ENCODE data around the gene WDR70. TPM values are rescaled to one million over a fixed set of nuclear protein-coding genes. Genes with fewer than 3 reads are reported as not detected.
"Not testable (repeated sequence)": the region's sequence is repeated elsewhere in the genome, so short reads cannot be mapped to it uniquely, and the experiment has no call there.

Gene WDR70
- total and polyA plus RNA-seq, 4 donors: 34.4 to 54.8 (median 38.8) TPM

DNA sequence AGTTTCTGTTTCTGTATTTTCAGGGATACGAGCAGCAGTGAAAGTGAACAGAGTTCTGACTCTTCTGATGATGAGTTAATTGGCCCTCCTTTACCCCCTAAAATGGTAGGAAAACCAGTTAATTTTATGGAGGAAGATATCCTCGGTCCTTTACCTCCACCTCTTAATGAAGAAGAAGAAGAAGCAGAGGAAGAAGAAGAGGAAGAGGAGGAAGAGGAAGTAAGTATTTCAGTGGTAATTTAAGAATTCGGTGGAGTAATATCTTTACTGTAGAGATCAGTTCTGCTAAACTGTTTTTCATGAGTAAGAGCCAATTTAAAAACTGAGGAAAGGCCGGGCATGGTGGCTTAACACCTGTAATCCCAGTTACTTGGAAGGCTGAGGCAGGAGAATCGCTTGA is 17.2 kb downstream of the WDR70 start:
- Histone ChIP-seq H3K9me3 (ENCODE audit: control insufficient read depth, insufficient read depth, low read length) (no peaks in the 10 kb centered on the region), H3K27ac (ENCODE audit: low read depth, low read length) (no peak overlapping the region), H3K4me3 (ENCODE audit: low read depth, low read length) (no peak overlapping the region), H3K27me3 (ENCODE audit: control insufficient read depth, insufficient read depth, low read length) (no peaks in the 10 kb centered on the region), H3K4me1 (ENCODE audit: control insufficient read depth, insufficient read depth, low read length) (no peaks in the 10 kb centered on the region), H3K36me3 (ENCODE audit: control insufficient read depth, insufficient read depth, low read length) (peaks cover 44% of the 10 kb centered on the region)
- no peak for DNase-seq (ENCODE audit: low read depth in 4 of 6, low spot score in 6 of 6)
- 96% methylated on average over 3 of the region's 5 CpGs for WGBS (ENCODE audit: insufficient coverage)

DNA sequence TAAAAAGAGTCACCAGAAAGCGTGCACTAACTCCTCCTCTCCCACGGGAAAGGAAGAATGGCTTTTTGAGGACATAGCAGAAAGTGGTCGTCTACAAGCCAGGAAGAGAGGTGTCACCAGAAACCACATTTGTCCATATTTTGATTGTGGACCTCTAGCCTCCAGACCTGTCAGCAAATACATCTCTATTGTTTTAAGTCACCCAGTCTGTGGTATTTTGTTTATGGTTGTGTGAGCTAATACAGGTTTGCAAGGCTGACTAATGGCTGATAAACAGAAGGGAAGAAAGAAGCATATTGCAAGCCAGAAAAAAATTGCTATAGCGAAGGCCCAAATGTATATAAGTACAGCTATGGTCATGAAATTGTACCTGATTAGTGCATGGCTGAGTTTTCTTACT is 21.4 kb downstream of the WDR70 start:
- no peaks in the 10 kb centered on the region for H3K27me3 ChIP-seq (ENCODE audit: control insufficient read depth, insufficient read depth, low read length)
- WGBS (ENCODE audit: insufficient coverage): 93% methylated on average over 3 of the region's 4 CpGs
- H3K9me3 ChIP-seq (ENCODE audit: control insufficient read depth, insufficient read depth, low read length): no peaks in the 10 kb centered on the region
- H3K27ac ChIP-seq (ENCODE audit: low read depth, low read length): no peak overlapping the region
- DNase-seq (ENCODE audit: low read depth in 4 of 6, low spot score in 6 of 6): no peak
- H3K36me3 ChIP-seq (ENCODE audit: control insufficient read depth, insufficient read depth, low read length): peaks cover 34% of the 10 kb centered on the region
- H3K4me1 ChIP-seq (ENCODE audit: control insufficient read depth, insufficient read depth, low read length): no peaks in the 10 kb centered on the region
- H3K4me3 ChIP-seq (ENCODE audit: low read depth, low read length): no peak overlapping the region

DNA sequence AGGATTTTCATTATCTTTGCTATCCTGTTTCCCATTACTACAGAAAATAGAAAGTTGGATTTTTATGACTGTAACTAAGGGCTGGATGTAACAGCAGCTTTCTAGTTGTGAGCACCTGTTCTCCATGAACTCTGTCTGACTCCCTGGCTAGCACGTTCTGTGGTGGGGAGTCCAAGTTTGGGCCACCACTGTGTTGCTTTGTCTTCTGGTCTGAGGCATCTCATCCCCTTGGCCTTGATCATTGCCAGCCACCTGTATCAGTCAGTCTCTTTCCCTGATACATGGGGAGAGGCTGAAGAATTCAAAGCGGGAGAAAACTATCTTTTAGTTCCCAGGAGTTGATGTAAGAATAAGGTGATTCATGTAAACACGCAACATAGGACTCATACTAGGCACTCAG is 33.4 kb downstream of the WDR70 start:
- no peaks in the 10 kb centered on the region for H3K4me1 ChIP-seq (ENCODE audit: control insufficient read depth, insufficient read depth, low read length)
- H3K27ac ChIP-seq (ENCODE audit: low read depth, low read length): no peak overlapping the region
- H3K36me3 ChIP-seq (ENCODE audit: control insufficient read depth, insufficient read depth, low read length): peaks cover 19% of the 10 kb centered on the region
- no peak for DNase-seq (ENCODE audit: low read depth in 4 of 6, low spot score in 6 of 6)
- WGBS (ENCODE audit: insufficient coverage): no CpG with 5 or more reads among the region's 3 CpGs
- no peaks in the 10 kb centered on the region for H3K27me3 ChIP-seq (ENCODE audit: control insufficient read depth, insufficient read depth, low read length)
- no peak overlapping the region for H3K4me3 ChIP-seq (ENCODE audit: low read depth, low read length)
- no peaks in the 10 kb centered on the region for H3K9me3 ChIP-seq (ENCODE audit: control insufficient read depth, insufficient read depth, low read length)

DNA sequence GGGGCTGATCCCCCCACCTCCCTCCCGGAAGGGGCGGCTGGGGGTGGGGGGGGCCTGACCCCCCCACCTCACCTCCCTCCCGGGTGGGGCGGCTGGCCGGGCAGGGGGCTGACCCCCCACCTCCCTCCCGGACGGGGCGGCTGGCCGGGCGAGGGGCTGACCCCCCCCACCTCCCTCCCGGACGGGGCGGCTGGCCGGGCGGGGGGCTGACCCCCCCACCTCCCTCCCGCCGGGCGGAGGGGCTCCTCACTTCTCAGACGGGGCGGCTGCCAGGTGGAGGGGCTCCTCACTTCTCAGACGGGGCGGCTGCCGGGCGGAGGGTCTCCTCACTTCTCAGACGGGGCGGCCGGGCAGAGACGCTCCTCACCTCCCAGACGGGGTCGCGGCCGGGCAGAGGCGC is 36.3 kb downstream of the WDR70 start:
- peaks cover 22% of the 10 kb centered on the region for H3K36me3 ChIP-seq (ENCODE audit: control insufficient read depth, insufficient read depth, low read length)
- WGBS (ENCODE audit: insufficient coverage): no CpG with 5 or more reads among the region's 33 CpGs
- DNase-seq (ENCODE audit: low read depth in 4 of 6, low spot score in 6 of 6): not testable (repeated sequence)

DNA sequence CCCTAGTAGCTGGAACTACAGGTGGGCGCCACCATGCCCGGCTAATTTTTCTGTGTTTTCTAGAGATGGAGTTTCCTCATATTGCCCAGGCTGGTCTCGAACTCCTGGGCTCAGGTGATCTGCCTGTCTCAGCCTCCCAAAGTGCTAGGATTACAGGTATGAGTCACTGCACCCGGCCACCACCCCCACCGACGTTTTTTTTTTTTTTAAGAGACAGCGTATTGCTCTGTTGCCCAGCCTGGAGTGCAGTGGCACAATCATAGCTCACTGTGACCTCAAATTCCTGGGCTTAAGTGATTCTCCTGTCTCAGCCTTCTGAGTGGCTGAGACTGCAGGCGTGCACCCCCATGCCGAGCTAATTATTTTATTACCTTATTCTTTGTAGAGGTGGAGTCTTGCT is 38.2 kb downstream of the WDR70 start:
- no peak overlapping the region for H3K4me3 ChIP-seq (ENCODE audit: low read depth, low read length)
- peaks cover 22% of the 10 kb centered on the region for H3K36me3 ChIP-seq (ENCODE audit: control insufficient read depth, insufficient read depth, low read length)
- no peak overlapping the region for H3K27ac ChIP-seq (ENCODE audit: low read depth, low read length)
- no peaks in the 10 kb centered on the region for H3K4me1 ChIP-seq (ENCODE audit: control insufficient read depth, insufficient read depth, low read length)
- no peaks in the 10 kb centered on the region for H3K27me3 ChIP-seq (ENCODE audit: control insufficient read depth, insufficient read depth, low read length)
- no peak for DNase-seq (ENCODE audit: low read depth in 4 of 6, low spot score in 6 of 6)
- H3K9me3 ChIP-seq (ENCODE audit: control insufficient read depth, insufficient read depth, low read length): no peaks in the 10 kb centered on the region
- WGBS (ENCODE audit: insufficient coverage): 95% methylated on average over 6 of the region's 9 CpGs

More for the DNA sequence above, 36.3 kb downstream of the WDR70 start:
- H3K4me1 ChIP-seq (ENCODE audit: control insufficient read depth, insufficient read depth, low read length); H3K27ac ChIP-seq (ENCODE audit: low read depth, low read length); H3K27me3 ChIP-seq (ENCODE audit: control insufficient read depth, insufficient read depth, low read length); H3K9me3 ChIP-seq (ENCODE audit: control insufficient read depth, insufficient read depth, low read length); H3K4me3 ChIP-seq (ENCODE audit: low read depth, low read length): not testable (repeated sequence)

DNA sequence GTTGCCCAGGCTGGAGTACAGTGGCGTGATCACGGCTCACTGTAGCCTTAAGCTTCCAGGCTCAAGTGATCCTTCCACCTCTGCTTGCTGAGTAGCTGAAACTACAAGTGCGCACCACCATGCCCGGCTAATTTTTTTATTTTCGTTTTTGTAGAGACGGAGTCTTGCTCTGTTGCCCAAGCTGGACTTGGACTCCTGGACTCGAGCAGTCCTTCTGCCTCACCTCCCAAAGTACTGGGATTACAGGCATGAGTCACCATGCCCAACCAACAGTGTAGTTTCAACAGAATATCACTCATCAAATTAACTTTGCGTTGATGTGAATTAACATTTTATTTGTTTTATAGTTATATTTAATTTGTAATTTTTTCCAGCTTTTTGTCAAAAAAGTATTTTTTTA is 45.3 kb downstream of the WDR70 start:
- no peak overlapping the region for H3K27ac ChIP-seq (ENCODE audit: low read depth, low read length)
- 99% methylated on average over 5 of the region's 8 CpGs for WGBS (ENCODE audit: insufficient coverage)
- no peaks in the 10 kb centered on the region for H3K9me3 ChIP-seq (ENCODE audit: control insufficient read depth, insufficient read depth, low read length)
- no peaks in the 10 kb centered on the region for H3K27me3 ChIP-seq (ENCODE audit: control insufficient read depth, insufficient read depth, low read length)
- H3K4me1 ChIP-seq (ENCODE audit: control insufficient read depth, insufficient read depth, low read length): no peaks in the 10 kb centered on the region
- no peak for DNase-seq (ENCODE audit: low read depth in 4 of 6, low spot score in 6 of 6)
- H3K4me3 ChIP-seq (ENCODE audit: low read depth, low read length): no peak overlapping the region
- H3K36me3 ChIP-seq (ENCODE audit: control insufficient read depth, insufficient read depth, low read length): peaks cover 4% of the 10 kb centered on the region

DNA sequence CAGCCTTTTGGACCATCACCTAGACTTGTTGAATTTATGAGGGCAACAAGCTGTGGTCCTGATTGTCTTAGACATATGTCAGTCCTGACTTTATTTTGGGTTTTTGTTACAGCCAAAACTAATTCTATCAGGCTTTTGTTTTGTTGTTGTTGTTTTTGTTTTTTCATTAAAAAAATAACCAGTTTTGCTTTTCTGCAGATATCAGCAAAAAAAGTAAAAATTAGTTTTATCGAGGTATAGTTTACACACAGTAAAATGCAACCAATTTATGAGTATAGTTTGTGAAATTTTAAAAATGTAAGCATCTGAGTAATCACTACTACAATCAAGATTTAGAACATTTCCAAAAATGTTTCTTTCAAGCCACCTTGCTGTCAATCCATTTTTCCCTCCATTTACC is 48.9 kb downstream of the WDR70 start:
- WGBS (ENCODE audit: insufficient coverage): no CpG with 5 or more reads among the region's 1 CpG
- no peaks in the 10 kb centered on the region for H3K27me3 ChIP-seq (ENCODE audit: control insufficient read depth, insufficient read depth, low read length)
- no peaks in the 10 kb centered on the region for H3K4me1 ChIP-seq (ENCODE audit: control insufficient read depth, insufficient read depth, low read length)

DNA sequence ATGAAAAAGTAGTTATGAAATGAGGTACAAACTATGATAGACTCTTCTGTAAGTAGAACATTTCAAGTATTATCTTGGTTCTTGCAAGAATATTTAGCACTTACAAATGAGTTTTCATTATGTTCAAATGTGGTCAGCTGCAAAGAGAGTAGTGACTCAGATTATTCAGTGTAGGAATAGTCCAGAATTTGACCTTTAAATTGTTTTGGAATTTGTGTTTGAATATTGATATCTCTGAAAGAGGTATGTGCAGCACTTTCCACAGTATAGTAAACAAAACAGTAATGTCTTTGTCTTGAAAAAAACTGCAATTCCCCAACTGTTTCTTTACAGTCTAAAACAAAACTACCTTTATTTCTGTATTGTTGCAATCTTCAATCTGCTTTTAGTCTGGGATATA is 56.1 kb downstream of the WDR70 start:
- Histone ChIP-seq H3K4me3 (ENCODE audit: low read depth, low read length) (no peak overlapping the region), H3K36me3 (ENCODE audit: control insufficient read depth, insufficient read depth, low read length) (peaks cover 2% of the 10 kb centered on the region), H3K4me1 (ENCODE audit: control insufficient read depth, insufficient read depth, low read length) (no peaks in the 10 kb centered on the region), H3K27ac (ENCODE audit: low read depth, low read length) (no peak overlapping the region), H3K9me3 (ENCODE audit: control insufficient read depth, insufficient read depth, low read length) (no peaks in the 10 kb centered on the region), H3K27me3 (ENCODE audit: control insufficient read depth, insufficient read depth, low read length) (no peaks in the 10 kb centered on the region)
- DNase-seq (ENCODE audit: low read depth in 4 of 6, low spot score in 6 of 6): no peak

More for the DNA sequence above, 48.9 kb downstream of the WDR70 start:
- no peaks in the 10 kb centered on the region for H3K9me3 ChIP-seq (ENCODE audit: control insufficient read depth, insufficient read depth, low read length)
- H3K27ac ChIP-seq (ENCODE audit: low read depth, low read length): no peak overlapping the region
- H3K4me3 ChIP-seq (ENCODE audit: low read depth, low read length): no peak overlapping the region
- no peak for DNase-seq (ENCODE audit: low read depth in 4 of 6, low spot score in 6 of 6)
- H3K36me3 ChIP-seq (ENCODE audit: control insufficient read depth, insufficient read depth, low read length): peaks cover 6% of the 10 kb centered on the region

DNA sequence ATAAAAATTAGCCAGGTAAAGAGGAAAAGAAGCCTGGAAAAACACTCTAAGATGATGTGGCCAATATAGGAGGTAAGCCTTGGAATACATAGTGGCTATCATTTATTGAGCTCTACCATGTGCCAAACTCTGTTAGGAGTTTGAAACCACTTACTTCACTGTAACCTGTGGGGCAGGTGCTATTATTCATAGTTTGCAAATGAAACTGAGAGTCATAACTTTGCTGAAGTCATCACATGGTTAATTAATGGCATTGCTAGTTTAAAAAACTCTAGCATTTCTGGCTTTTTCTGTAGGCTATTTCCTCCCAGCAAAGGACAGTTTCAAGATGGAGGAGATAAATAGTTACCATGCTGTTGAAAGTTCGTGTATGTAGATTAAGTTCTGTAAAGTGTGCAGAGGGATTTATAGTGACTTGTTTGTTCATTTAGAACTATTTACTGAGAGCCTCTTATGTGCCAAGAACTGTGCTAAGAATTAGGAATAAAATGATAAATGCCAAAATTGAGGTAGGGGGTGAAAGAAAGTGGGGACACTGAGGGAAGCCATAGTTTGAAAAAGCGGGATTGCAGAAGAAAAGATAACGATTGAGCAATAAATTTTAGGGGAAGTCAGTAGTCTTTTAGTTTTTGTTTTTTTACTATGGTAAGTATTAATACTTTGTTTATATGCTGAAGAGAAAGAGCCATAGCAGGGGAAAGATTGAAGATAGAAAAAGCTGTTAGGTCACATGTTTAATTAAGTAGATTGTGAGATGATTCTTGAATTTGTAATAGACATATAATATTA is 57.2 kb downstream of the WDR70 start:
- Histone ChIP-seq H3K4me3 (ENCODE audit: low read depth, low read length) (no peak overlapping the region), H3K9me3 (ENCODE audit: control insufficient read depth, insufficient read depth, low read length) (no peaks in the 10 kb centered on the region), H3K27me3 (ENCODE audit: control insufficient read depth, insufficient read depth, low read length) (no peaks in the 10 kb centered on the region), H3K4me1 (ENCODE audit: control insufficient read depth, insufficient read depth, low read length) (no peaks in the 10 kb centered on the region), H3K27ac (ENCODE audit: low read depth, low read length) (no peak overlapping the region), H3K36me3 (ENCODE audit: control insufficient read depth, insufficient read depth, low read length) (no peaks in the 10 kb centered on the region)
- no peak for DNase-seq (ENCODE audit: low read depth in 4 of 6, low spot score in 6 of 6)
- 91% methylated on average over 3 of the region's 3 CpGs for WGBS (ENCODE audit: insufficient coverage)

DNA sequence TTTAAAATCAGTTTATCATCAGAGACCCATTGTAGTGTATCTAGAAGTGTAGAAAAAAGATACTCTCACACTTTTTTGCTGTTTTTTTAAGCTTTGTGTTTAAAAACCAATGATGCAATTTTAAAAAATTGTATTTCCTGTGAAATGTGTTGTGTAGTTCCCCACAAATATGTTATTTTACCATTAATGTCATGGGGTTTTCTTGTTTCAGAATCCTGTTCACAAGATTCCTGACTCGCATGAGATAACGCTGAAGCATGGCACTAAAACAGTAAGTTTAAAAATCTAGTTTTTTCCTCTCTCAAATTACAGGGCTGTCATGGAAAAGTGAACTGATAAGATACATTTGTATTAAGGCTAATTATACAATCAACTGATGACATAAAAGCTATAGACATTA is 58.6 kb downstream of the WDR70 start:
- WGBS (ENCODE audit: insufficient coverage): no CpG with 5 or more reads among the region's 2 CpGs
- H3K4me1 ChIP-seq (ENCODE audit: control insufficient read depth, insufficient read depth, low read length): no peaks in the 10 kb centered on the region
- no peak for DNase-seq (ENCODE audit: low read depth in 4 of 6, low spot score in 6 of 6)
- no peak overlapping the region for H3K27ac ChIP-seq (ENCODE audit: low read depth, low read length)
- no peak overlapping the region for H3K4me3 ChIP-seq (ENCODE audit: low read depth, low read length)
- no peaks in the 10 kb centered on the region for H3K27me3 ChIP-seq (ENCODE audit: control insufficient read depth, insufficient read depth, low read length)
- H3K9me3 ChIP-seq (ENCODE audit: control insufficient read depth, insufficient read depth, low read length): no peaks in the 10 kb centered on the region
- no peaks in the 10 kb centered on the region for H3K36me3 ChIP-seq (ENCODE audit: control insufficient read depth, insufficient read depth, low read length)

Measured in spinal cord (tissue), 10 donors.